ENCODE results near the gene SMIM15. TPM values are rescaled to one million over a fixed set of nuclear protein-coding genes. Genes with fewer than 3 reads are reported as not detected.

The SMIM15 gene
- polyA plus RNA-seq, 1 of the 3 experiments (the other 2 are of a cell fraction), result 51.1 TPM

DNA sequence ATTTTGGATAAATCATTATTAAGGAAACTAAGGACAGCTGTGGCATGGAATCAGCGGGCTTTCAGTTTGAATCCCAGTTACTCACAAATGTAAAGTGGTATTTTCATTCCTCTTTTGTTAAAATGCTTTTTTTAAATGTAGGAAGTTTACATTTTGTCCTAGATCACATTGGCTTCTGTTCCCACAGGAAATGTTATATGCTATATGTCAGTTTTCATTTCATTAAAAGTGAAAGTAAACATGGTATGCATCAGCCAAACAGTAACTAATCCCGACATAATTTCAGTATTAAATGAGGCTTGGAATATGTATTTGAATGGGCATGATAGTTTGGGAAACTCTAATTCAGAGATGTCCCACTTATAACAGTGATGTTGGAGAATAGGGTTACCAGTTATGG lies 18.6 kb upstream of the SMIM15 start:
- H3K9me3 ChIP-seq, result no peaks in the 10 kb centered on the region
- H3K36me3 ChIP-seq (replicated peaks in 1 of 2; ENCODE audit: control insufficient read depth in 1 of 2, insufficient read depth in 2 of 2, low read length in 1 of 2), result no peaks in the 10 kb centered on the region
- no peaks in the 10 kb centered on the region for H3F3A ChIP-seq (replicated peaks; ENCODE audit: insufficient read depth)
- ChIA-PET POLR2A (no interaction called here), CTCF (no interaction called here)
- no peak overlapping the region for H3K27ac ChIP-seq (ENCODE audit: low read depth in 2 of 2, low read length in 1 of 2)
- peaks cover 0 to 4% of the 10 kb centered on the region in 2 experiments; a peak in 1 of 4 replicates for H3K4me1 ChIP-seq (ENCODE audit: control insufficient read depth in 1 of 2, insufficient read depth in 2 of 2, low read depth in 1 of 2, low read length in 1 of 2)
- H3K4me2 ChIP-seq, result peak overlapping the region; percentile 51
- H3K4me3 ChIP-seq (ENCODE audit: low read depth in 2 of 2, low read length in 1 of 2), result peak overlapping the region; percentile 24 to 35; a peak in 3 of 4 replicates
- peak overlapping the region; percentile 72; the same call in 1 of the 2 replicates for H2AFZ ChIP-seq (ENCODE audit: low read depth)
- no peaks in the 10 kb centered on the region for H3K79me2 ChIP-seq (ENCODE audit: insufficient read depth)
- peak overlapping the region; percentile 4; the same call in 1 of the 2 replicates for H3K9ac ChIP-seq
- no peaks in the 10 kb centered on the region for H3K27me3 ChIP-seq (ENCODE audit: insufficient read depth)
- no peaks in the 10 kb centered on the region for H3K9me2 ChIP-seq
- no peak for DNase-seq
- WGBS (ENCODE audit: low lambda C conversion rate), result 46% methylated on average over 2 of the region's 2 CpGs
- no peak for TF ChIP-seq SMC3 (IDR thresholded peaks at IDR 0.05; ENCODE audit: low read depth, low read length)
- TF ChIP-seq MEF2A (IDR thresholded peaks at IDR 0.05; ENCODE audit: borderline replicate concordance, low read depth), result no peak
- TF ChIP-seq FOXJ3 (CRISPR knock-in tag; IDR thresholded peaks at IDR 0.05), result no peak
- TF ChIP-seq, protein P1, sequence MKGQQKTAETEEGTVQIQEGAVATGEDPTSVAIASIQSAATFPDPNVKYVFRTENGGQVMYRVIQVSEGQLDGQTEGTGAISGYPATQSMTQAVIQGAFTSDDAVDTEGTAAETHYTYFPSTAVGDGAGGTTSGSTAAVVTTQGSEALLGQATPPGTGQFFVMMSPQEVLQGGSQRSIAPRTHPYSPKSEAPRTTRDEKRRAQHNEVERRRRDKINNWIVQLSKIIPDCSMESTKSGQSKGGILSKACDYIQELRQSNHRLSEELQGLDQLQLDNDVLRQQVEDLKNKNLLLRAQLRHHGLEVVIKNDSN (IDR thresholded peaks at IDR 0.05; ENCODE audit: borderline replicate concordance, low read depth), result no peak
- no peak for TF ChIP-seq YY1 (IDR thresholded peaks at IDR 0.05; ENCODE audit: low read depth)
- TF ChIP-seq FOXM1 (IDR thresholded peaks at IDR 0.05; ENCODE audit: low read depth), result no peak
- no peak for TF ChIP-seq POLR2AphosphoS5 (IDR thresholded peaks at IDR 0.05; ENCODE audit: low read depth, low read length)
- TF ChIP-seq TCF12 (IDR thresholded peaks at IDR 0.05), result no peak
- TF ChIP-seq JUND (IDR thresholded peaks at IDR 0.05), result no peak
- no peak for TF ChIP-seq REST (IDR thresholded peaks at IDR 0.05; ENCODE audit: low read depth, low read length)
- TF ChIP-seq, protein P2, sequence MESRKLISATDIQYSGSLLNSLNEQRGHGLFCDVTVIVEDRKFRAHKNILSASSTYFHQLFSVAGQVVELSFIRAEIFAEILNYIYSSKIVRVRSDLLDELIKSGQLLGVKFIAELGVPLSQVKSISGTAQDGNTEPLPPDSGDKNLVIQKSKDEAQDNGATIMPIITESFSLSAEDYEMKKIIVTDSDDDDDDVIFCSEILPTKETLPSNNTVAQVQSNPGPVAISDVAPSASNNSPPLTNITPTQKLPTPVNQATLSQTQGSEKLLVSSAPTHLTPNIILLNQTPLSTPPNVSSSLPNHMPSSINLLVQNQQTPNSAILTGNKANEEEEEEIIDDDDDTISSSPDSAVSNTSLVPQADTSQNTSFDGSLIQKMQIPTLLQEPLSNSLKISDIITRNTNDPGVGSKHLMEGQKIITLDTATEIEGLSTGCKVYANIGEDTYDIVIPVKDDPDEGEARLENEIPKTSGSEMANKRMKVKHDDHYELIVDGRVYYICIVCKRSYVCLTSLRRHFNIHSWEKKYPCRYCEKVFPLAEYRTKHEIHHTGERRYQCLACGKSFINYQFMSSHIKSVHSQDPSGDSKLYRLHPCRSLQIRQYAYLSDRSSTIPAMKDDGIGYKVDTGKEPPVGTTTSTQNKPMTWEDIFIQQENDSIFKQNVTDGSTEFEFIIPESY (IDR thresholded peaks at IDR 0.05; ENCODE audit: borderline replicate concordance, low read depth), result no peak
- no peak for TF ChIP-seq GATA2 (CRISPR knock-in tag; IDR thresholded peaks at IDR 0.05)
- TF ChIP-seq TAF1 (IDR thresholded peaks at IDR 0.05; ENCODE audit: borderline replicate concordance, low read depth, low read length), result no peak
- TF ChIP-seq IRF3 (IDR thresholded peaks at IDR 0.05; ENCODE audit: low read depth, low read length), result no peak
- TF ChIP-seq EZH2phosphoT487 (IDR thresholded peaks at IDR 0.05; ENCODE audit: borderline replicate concordance, low read depth), result no peak
- no peak for TF ChIP-seq RAD21 (IDR thresholded peaks at IDR 0.05; ENCODE audit: low read length)
- no peak for TF ChIP-seq MXI1 (IDR thresholded peaks at IDR 0.05; ENCODE audit: low read depth, low read length)
- no peak for TF ChIP-seq GABPA (IDR thresholded peaks at IDR 0.05; ENCODE audit: low read depth)
- no peak for TF ChIP-seq RCOR1 (IDR thresholded peaks at IDR 0.05; ENCODE audit: low read length)
- H4K20me1 ChIP-seq (ENCODE audit: insufficient read depth), result no peaks in the 10 kb centered on the region
